NCI-H226 (cell line): ENCODE results near the gene ENAH.

Experiments used
- DNase-seq: peaks from one replicate; pipeline ENCODE4 v3.0.0-alpha.2; 2015

The ENAH gene

GRCh38 chr1:225601902-225602589 is 50.9 kb downstream of the ENAH start:
- no peak for DNase-seq

GRCh38 chr1:225598847-225599246 is 54.1 kb downstream of the ENAH start:
- DNase-seq: no peak

- no peak for DNase-seq
Observed at GRCh38 chr1:225597926-225598575, 54.9 kb downstream of the ENAH start.

- no peak for DNase-seq
Observed at GRCh38 chr1:225596736-225597135, 56.2 kb downstream of the ENAH start.

GRCh38 chr1:225595974-225596551 is 56.9 kb downstream of the ENAH start:
- no peak for DNase-seq

GRCh38 chr1:225595452-225595851 is 57.5 kb downstream of the ENAH start:
- no peak for DNase-seq

GRCh38 chr1:225593414-225593813 is 59.5 kb downstream of the ENAH start:
- no peak for DNase-seq

GRCh38 chr1:225592362-225593025 is 60.4 kb downstream of the ENAH start:
- no peak for DNase-seq

- DNase-seq: no peak
Observed at GRCh38 chr1:225587310-225587709, 65.6 kb downstream of the ENAH start.

GRCh38 chr1:225581186-225581585 is 71.7 kb downstream of the ENAH start:
- DNase-seq: no peak

- no peak for DNase-seq
Observed at GRCh38 chr1:225580238-225581099, 72.5 kb downstream of the ENAH start.

- DNase-seq: no peak
Observed at GRCh38 chr1:225578251-225578977, 74.5 kb downstream of the ENAH start.

GRCh38 chr1:225577241-225577640 is 75.7 kb downstream of the ENAH start:
- no peak for DNase-seq

- DNase-seq: no peak
Observed at GRCh38 chr1:225573216-225573615, 79.7 kb downstream of the ENAH start.

GRCh38 chr1:225572422-225572821 is 80.5 kb downstream of the ENAH start:
- DNase-seq: peak; percentile 22

GRCh38 chr1:225567789-225568188 is 85.1 kb downstream of the ENAH start:
- DNase-seq: peak; percentile 1

- DNase-seq: no peak
Observed at GRCh38 chr1:225565847-225566246, 87.1 kb downstream of the ENAH start.

- no peak for DNase-seq
Observed at GRCh38 chr1:225561675-225562074, 91.2 kb downstream of the ENAH start.

- no peak for DNase-seq
Observed at GRCh38 chr1:225559902-225560301, 93.0 kb downstream of the ENAH start.

GRCh38 chr1:225559326-225559725 is 93.6 kb downstream of the ENAH start:
- DNase-seq: no peak

GRCh38 chr1:225556694-225557093 is 96.2 kb downstream of the ENAH start:
- no peak for DNase-seq

- DNase-seq: no peak
Observed at GRCh38 chr1:225555821-225556220, 97.1 kb downstream of the ENAH start.
